Vagina (tissue), 2 donors: ENCODE results near the gene RHOT1.
"Not testable (repeated sequence)": the region's sequence is repeated elsewhere in the genome, so short reads cannot be mapped to it uniquely, and the experiment has no call there.

Experiments used
- POLR2AphosphoS5 ChIP-seq, 2 donors: sonication (generic); formaldehyde crosslinking; IDR thresholded peaks; one replicate each; pipeline ENCODE4 v1.9.0; 2017; ENCODE audit warnings: antibody characterized with exemption in 2 of 2, mild to moderate bottlenecking in 2 of 2, low read depth in 1 of 2; ENCODE audit not compliant: insufficient read depth in 1 of 2
- TF ChIP-seq, protein P1 (sequence below), 3 experiments: fragments of 450-650 bp in 2 of 3; fragments of 200-600 bp in 1 of 3; sonication (generic) in 1 of 3; IDR thresholded peaks; one replicate each; pipeline ENCODE4 v1.5.1; 2017 to 2019; ENCODE audit warnings: antibody characterized with exemption in 3 of 3, mild to moderate bottlenecking in 2 of 3, moderate library complexity in 2 of 3

- TF ChIP-seq, protein P1, sequence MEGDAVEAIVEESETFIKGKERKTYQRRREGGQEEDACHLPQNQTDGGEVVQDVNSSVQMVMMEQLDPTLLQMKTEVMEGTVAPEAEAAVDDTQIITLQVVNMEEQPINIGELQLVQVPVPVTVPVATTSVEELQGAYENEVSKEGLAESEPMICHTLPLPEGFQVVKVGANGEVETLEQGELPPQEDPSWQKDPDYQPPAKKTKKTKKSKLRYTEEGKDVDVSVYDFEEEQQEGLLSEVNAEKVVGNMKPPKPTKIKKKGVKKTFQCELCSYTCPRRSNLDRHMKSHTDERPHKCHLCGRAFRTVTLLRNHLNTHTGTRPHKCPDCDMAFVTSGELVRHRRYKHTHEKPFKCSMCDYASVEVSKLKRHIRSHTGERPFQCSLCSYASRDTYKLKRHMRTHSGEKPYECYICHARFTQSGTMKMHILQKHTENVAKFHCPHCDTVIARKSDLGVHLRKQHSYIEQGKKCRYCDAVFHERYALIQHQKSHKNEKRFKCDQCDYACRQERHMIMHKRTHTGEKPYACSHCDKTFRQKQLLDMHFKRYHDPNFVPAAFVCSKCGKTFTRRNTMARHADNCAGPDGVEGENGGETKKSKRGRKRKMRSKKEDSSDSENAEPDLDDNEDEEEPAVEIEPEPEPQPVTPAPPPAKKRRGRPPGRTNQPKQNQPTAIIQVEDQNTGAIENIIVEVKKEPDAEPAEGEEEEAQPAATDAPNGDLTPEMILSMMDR (IDR thresholded peaks at IDR 0.05): not testable (repeated sequence)
- TF ChIP-seq POLR2AphosphoS5 (IDR thresholded peaks at IDR 0.05; ENCODE audit: insufficient read depth in 1 of 2, low read depth in 1 of 2): not testable (repeated sequence)
Observed at GRCh38 chr17:32100323-32100722, 42.0 kb upstream of the RHOT1 start.
